HG03457 (cell line): Measurements from ENCODE around the gene ELOVL2.
"Not testable (repeated sequence)": the region's sequence is repeated elsewhere in the genome, so short reads cannot be mapped to it uniquely, and the experiment has no call there.

ENCODE experiments used
- ATAC-seq: cut with Tn5 transposase; IDR thresholded peaks from one replicate; pipeline ENCODE4 v1.9.1; 2021; ENCODE audit warnings: moderate number of reproducible peaks; ENCODE audit not compliant: unreplicated experiment

Gene ELOVL2

GRCh38 chr6:11023032-11023431, 21.1 kb downstream of the ELOVL2 start:
- ATAC-seq = no peak

- ATAC-seq = no peak
Observed at GRCh38 chr6:11021714-11022113, 22.4 kb downstream of the ELOVL2 start.

GRCh38 chr6:11021003-11021402, 23.1 kb downstream of the ELOVL2 start:
- ATAC-seq = no peak

DNA sequence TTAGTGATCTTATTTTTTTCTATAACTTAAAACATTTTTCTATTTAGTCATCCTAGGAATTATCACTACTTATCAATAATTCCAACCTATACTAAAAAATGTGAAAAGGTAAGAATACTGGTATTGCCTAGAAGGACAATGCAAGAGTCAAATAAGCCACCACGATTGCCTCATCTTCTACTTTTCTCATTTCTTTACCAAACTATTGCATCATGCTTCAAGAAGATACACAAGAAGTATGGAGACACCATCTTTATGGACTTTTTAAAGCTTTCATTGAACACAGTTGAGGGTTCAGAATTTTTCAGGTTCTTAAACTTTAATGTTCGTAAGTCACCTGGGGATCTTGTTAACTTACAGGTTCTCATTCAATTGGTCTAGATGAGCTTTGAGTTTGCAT, 25.9 kb downstream of the ELOVL2 start:
- ATAC-seq = no peak

DNA sequence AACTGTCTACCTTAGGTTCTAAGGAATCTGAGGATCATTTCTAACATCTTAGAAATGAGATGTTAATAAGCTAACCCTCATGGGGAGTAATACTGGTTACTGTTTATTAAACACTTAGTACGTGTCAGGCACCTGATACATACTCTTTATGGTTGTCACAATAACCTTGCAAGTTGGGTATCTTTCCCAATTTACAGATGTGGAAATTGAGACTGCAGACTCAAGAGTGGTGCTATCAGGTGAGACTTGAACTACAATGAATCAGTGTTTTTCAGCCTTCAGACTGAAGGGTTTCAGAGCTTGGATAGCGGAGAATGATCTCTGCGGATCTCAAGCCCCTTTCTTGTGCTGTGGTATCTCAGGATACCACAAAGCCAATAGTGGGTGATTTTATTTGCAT, 27.0 kb downstream of the ELOVL2 start:
- no peak for ATAC-seq

DNA sequence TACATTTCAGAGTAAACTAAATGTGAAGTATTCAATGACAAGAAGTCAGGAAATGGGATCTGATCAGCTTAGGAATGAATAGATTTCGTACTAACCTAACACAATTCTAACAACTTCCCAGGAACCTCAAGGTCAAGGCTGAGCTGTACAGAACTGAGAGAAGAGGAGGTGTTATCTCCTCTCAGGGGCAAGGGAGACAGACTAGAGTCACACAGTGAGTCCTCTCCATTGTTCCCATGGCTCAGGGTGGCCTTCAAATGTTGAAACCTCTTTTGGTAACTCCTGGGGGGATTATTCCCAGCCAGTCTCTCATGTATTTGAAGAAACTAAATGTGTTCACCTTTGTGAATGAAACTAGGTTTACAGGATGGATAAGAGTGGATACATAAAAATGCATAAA, 27.7 kb downstream of the ELOVL2 start:
- ATAC-seq = no peak

- ATAC-seq = no peak
Observed at GRCh38 chr6:11015102-11015501, 29.0 kb downstream of the ELOVL2 start.

DNA sequence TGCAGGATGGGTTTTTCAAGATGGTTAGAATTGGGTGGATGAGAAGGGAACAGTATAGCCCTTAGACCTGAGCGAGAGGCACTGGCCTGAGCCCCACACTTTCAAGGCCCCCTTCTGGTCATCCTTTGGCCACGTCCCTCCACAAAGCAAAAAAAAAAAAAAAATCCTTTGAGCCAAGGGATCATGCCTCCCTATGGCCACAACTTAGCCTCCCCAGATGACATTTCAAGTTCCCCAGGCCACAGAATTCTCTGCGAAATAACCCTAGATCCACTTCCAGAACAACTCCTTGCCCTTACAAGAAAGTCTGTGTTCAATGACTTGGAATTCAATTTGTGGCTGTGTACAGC, 30.4 kb downstream of the ELOVL2 start:
- ATAC-seq = no peak

DNA sequence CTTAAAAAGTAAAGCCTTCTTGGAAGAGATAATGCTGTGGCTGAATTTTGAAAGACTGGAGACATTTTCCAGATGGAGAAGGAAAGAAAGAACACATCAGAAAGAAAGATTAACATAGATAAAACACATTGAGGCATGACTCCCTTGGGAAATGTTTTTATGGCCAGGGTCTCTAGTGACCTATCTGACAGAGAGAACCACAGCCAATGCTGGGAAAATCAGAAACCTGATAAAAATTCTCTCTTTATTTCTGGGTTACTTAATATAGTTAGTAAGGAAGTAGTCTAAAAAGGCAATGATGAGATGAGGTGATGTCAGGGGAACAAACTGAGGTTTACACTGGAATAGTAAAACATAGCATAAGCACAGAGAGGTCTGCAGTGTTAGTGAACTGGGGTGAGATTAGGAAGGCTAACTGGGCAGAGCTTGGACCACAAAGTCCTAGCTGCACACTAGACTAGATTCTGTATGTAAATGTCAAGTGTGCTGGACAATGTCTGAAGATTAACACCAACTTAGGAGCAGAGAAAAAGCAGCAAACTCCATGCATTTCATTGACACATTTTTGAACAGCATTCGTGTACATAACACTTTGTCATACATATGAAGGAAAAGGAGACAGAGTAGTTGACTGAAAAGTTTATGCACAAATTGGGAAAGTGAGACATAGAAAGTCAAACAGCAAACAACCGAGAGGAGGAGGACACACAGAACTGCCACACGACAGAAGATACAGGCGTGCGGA, 31.0 kb downstream of the ELOVL2 start:
- ATAC-seq = no peak

- ATAC-seq = no peak
Observed at GRCh38 chr6:11012295-11012754, 31.8 kb downstream of the ELOVL2 start.

GRCh38 chr6:11011787-11012234, 32.3 kb downstream of the ELOVL2 start:
- ATAC-seq = no peak

- ATAC-seq = no peak
Observed at GRCh38 chr6:11009353-11009752, 34.8 kb downstream of the ELOVL2 start.

DNA sequence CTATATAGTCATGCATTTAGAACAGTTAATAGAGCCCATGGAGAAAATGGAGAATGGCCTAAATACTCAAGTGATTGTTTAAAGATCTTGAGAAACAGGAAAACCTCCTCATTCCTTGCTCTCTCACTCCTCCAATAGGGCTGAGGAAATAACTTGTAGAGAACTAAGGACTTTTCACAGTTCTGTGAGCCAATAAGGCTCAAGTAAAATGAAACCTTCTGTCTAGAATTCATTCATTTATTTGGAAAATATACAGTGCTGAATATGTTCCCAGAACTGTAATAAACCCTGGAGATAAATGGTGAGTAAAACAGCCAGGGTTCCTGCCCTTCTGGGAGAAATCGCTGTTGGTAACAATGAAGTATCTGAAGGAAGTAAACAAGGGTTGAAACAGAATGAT, 35.3 kb downstream of the ELOVL2 start:
- no peak for ATAC-seq

DNA sequence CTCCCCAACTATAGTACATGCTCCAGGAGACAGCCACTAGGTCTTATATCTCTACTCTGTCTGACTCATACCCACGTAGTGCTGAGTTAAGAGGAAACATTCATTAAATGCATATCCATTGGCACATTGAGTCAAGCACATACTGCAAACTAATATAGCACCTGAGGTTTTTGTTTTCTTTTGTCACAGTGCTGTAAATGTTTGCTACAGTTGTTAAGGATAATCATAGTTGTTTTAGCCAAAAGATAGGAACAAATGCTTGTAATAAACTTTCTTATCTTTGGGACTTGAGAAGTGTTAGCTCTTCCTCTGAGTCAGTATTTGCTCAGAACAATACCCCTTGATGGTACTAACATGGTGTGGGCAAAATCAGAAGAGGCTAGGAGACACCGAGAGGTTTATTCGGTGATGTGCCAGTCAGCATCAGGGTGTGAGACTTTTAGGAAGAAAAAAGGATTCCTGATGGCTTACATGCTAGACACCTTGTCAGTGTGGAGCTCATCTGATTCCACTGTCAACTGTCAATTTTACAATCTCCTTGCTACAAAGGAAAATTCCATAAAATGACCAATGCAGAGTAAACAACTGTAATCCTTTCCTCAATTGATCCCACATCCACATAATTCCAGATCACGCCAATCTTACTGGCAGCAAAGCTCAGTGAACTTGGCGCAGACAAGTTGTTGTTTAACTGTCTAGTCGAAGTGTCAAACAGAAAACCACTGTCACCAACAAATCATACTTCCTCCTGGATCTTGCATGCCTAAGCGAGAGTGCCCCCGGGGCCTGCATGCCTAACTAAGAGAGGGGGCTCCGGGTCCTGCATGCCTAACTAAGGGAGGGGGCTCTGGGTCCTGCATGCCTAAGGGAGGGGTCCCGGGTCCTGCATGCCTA, 36.1 kb downstream of the ELOVL2 start:
- ATAC-seq = no peak

GRCh38 chr6:11006061-11006460, 38.0 kb downstream of the ELOVL2 start:
- ATAC-seq = no peak

DNA sequence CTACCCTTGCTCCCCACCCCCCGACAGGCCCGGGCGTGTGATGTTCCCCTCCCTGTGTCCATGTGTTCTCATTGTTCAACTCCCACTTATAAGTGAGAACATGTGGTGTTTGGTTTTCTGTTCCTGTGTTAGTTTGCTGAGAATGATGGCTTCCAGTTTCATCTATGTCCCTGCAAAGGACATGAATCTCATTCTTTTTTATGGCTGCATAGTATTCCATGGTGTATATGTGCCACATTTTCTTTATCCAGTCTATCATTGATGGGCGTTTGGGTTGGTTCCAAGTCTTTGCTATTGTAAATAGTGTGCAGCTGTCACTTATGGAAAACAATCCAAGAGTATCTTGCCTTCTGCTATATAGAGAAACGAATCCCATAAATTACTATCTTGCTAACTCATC, 40.8 kb downstream of the ELOVL2 start:
- not testable (repeated sequence) for ATAC-seq

DNA sequence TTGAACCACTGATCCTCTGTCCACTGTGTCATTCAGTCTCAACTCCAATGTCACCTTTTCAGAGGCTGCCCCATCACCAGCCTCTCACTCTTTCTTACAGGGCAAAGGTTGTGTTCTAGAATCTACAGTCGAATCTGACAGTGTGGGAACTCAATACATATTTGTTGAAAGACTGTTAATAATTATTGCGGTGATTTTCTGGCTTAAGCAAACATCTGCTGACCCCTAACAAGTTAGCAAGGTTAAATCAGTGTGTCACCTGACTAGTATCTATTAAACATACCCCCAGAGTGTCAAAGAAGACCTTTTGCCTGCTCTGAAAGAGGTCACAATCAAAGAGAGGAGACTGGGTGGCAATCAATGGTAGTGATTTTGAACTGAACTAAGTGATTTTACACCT, 41.9 kb downstream of the ELOVL2 start:
- no peak for ATAC-seq

DNA sequence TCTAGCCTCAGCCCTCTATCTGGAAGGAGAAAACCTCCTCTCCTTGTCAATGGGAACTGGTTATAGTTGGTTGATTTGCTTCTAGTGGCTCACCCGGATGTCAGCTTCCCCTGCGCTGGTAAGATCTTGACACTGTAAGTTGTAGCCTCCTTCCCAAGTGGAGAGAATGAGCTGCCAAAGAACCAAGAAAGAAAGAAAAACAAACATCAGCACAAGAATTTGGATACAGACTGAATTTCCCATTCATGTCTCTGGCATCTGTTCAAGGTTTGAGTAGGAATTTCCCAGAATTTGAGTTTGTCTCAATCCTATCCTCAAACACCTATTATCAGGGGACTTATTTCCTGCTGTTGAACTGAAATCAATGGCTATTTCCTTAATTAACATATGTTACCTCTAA, 44.1 kb downstream of the ELOVL2 start:
- ATAC-seq = no peak

DNA sequence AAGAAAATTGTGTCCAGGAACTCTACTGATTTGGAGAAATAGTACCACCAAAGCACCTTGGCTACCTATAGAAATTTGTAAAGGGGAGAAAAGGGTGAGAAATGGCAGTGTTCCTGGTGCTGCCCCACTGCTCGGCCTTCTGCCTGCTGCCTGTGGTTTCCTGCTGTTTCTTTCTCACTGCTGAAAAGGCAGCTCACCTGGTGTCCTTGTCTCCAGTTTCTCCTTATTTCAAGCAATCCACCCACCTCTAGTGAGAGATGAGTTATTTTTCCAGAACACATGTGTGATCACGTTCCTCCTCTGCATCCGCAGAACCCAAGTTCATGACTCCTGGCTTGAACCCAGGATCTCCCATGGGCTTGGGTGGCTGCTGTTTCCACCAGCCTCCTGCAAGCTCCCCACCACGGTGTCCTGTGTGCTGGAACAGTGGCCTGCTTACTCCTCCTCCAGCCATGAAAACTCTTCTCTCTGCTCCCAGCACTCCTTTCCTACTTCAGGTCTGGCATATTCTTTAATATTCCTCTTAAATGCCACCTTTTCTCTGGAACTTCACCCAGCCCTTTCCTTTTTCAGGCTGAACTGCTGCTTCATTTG, 48.9 kb downstream of the ELOVL2 start:
- no peak for ATAC-seq

DNA sequence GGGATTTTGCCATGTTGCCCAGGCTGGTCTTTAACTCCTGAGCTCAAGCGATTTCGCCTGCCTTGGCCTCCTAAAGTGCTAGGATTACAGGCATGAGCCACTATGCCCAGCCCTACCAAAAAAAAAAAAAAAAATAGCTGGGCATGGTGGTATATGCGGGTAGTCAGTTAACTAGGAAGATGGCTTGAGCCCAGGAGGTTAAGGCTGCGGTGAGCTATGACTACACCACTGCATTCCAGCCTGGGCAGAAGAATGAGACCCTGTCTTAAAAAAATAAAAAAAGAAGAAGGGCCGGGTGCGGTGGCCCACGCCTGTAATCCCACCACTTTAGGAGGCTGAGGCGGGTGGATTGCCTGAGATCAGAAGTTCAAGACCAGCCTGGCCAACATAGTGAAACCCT, 50.2 kb downstream of the ELOVL2 start:
- no peak for ATAC-seq

GRCh38 chr6:10991115-10991514, 53.0 kb downstream of the ELOVL2 start:
- ATAC-seq = no peak

DNA sequence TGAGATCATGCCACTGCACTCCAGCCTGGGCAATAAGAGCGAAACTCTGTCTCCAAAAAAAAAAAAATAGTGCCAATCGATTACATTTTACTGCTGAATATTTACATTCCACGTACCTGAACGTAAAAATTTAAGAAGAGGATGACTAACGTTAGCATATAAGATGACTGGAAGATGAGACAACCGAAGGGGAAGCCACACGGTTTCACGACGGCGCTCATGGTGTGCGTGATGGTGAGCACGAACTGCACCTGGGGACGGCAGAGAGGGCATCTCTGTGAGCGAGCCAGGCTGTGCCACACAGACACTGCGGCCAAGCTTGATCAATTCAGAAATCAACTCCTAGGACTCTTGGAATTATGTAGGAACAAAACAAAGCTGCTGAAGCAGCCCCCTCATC, 54.5 kb downstream of the ELOVL2 start:
- ATAC-seq = no peak
